SK-N-SH (cell line): ENCODE results near the gene ZSCAN22. TPM values are rescaled to one million over a fixed set of nuclear protein-coding genes. Genes with fewer than 3 reads are reported as not detected.

ENCODE experiments used
- CTCF ChIA-PET: fragments of 300-600, 350-600 bp; formaldehyde crosslinking; extraction: SDS; loops from one replicate; lab custom pipeline; 2021; lab: Yijun Ruan, JAX
- POLR2A ChIA-PET: fragments of 350-600 bp; sonication (Branson Sonifier 250); formaldehyde crosslinking; extraction: SDS; loops from one replicate; lab custom pipeline; 2020; ENCODE audit warnings: antibody characterized with exemption, inconsistent platforms; lab: Yijun Ruan, JAX
- DNase-seq: peaks from one replicate; pipeline ENCODE4 v3.0.0; 2012
- H2AFZ ChIP-seq: fragments of 200-600 bp; sonication (generic); 2 replicates; pipeline ENCODE4 v1.8.1; 2016; ENCODE audit warnings: antibody characterized with exemption, mild to moderate bottlenecking, low read depth
- H3F3A ChIP-seq: fragments of 200-600 bp; sonication (generic); replicated peaks from 2 replicates; pipeline ENCODE3; 2016; ENCODE audit warnings: antibody characterized with exemption, mild to moderate bottlenecking; ENCODE audit not compliant: insufficient read depth
- H3K27ac ChIP-seq, 2 experiments: fragments of 200-500 bp in 1 of 2; fragments of 200-600 bp in 1 of 2; sonication (Bioruptor generic) in 1 of 2; sonication (generic), shearing (Covaris generic) in 1 of 2; 2 replicates each; pipeline versions ENCODE4 v1.5.1 to v1.6.1; 2014 to 2016; ENCODE audit warnings: low read depth in 2 of 2, inconsistent platforms in 1 of 2, low read length in 1 of 2, mild to moderate bottlenecking in 1 of 2, mixed read lengths in 1 of 2
- H3K27me3 ChIP-seq: fragments of 200-600 bp; sonication (generic), shearing (Covaris generic); 2 replicates; pipeline ENCODE4 v1.6.1; 2016; ENCODE audit warnings: mixed run types; ENCODE audit not compliant: insufficient read depth
- H3K36me3 ChIP-seq, 2 experiments: fragments of 200-500 bp in 1 of 2; fragments of 200-600 bp in 1 of 2; sonication (Bioruptor generic) in 1 of 2; sonication (generic) in 1 of 2; replicated peaks in 1 of 2; 2 replicates each; pipeline versions ENCODE3 to v1.5.1; 2014 to 2016; ENCODE audit warnings: low read length in 1 of 2, mild to moderate bottlenecking in 1 of 2; ENCODE audit not compliant: insufficient read depth in 2 of 2, control insufficient read depth in 1 of 2
- H3K4me1 ChIP-seq, 2 experiments: fragments of 200-500 bp in 1 of 2; fragments of 200-600 bp in 1 of 2; sonication (Bioruptor generic) in 1 of 2; sonication (generic), shearing (Covaris generic) in 1 of 2; 2 replicates each; pipeline versions ENCODE4 v1.5.1 to v1.6.1; 2014 to 2016; ENCODE audit warnings: low read depth in 1 of 2, low read length in 1 of 2, mixed run types in 1 of 2; ENCODE audit not compliant: insufficient read depth in 2 of 2, control insufficient read depth in 1 of 2
- H3K4me2 ChIP-seq: fragments of 200-600 bp; sonication (generic), shearing (Covaris generic); 2 replicates; pipeline ENCODE4 v1.6.1; 2017; ENCODE audit warnings: mixed run types
- H3K4me3 ChIP-seq, 2 experiments: fragments of 200-500 bp in 1 of 2; fragments of 200-600 bp in 1 of 2; sonication (Bioruptor generic) in 1 of 2; sonication (generic), shearing (Covaris generic) in 1 of 2; 2 replicates each; pipeline versions ENCODE4 v1.5.1 to v1.8.1; 2014 to 2016; ENCODE audit warnings: low read depth in 2 of 2, inconsistent platforms in 1 of 2, low read length in 1 of 2, mild to moderate bottlenecking in 1 of 2, mixed read lengths in 1 of 2, moderate library complexity in 1 of 2
- H3K79me2 ChIP-seq: fragments of 200-600 bp; sonication (generic); 2 replicates; pipeline ENCODE4 v1.8.1; 2017; ENCODE audit warnings: mild to moderate bottlenecking; ENCODE audit not compliant: insufficient read depth
- H3K9ac ChIP-seq: fragments of 200-600 bp; sonication (generic); 2 replicates; pipeline ENCODE4 v1.6.1; 2017; ENCODE audit warnings: mixed run types
- H3K9me2 ChIP-seq: fragments of 200-600 bp; sonication (generic); 2 replicates; pipeline ENCODE4 v1.6.1; 2017; ENCODE audit warnings: mixed run types
- H3K9me3 ChIP-seq: fragments of 200-600 bp; sonication (generic); 2 replicates; pipeline ENCODE4 v1.6.1; 2017; ENCODE audit warnings: mixed run types, mild to moderate bottlenecking, moderate library complexity
- H4K20me1 ChIP-seq: fragments of 200-600 bp; sonication (generic); 2 replicates; pipeline ENCODE4 v1.6.1; 2017; ENCODE audit warnings: mild to moderate bottlenecking, mixed run types; ENCODE audit not compliant: insufficient read depth
- CHD2 ChIP-seq: fragments of 150-350 bp; IDR thresholded peaks from 2 replicates; pipeline ENCODE4 v1.6.1; 2018; ENCODE audit warnings: low read length; ENCODE audit not compliant: partially characterized antibody
- ELF1 ChIP-seq: IDR thresholded peaks from 2 replicates; pipeline ENCODE4 v1.4.0; 2012
- EP300 ChIP-seq, 2 experiments: IDR thresholded peaks; 2 replicates each; pipeline versions ENCODE4 v1.4.0 to v1.6.1; 2012; ENCODE audit warnings: borderline replicate concordance in 1 of 2, low read depth in 1 of 2, low read length in 1 of 2
- EZH2phosphoT487 ChIP-seq: fragments of 200-600 bp; sonication (generic); IDR thresholded peaks from 2 replicates; pipeline ENCODE4 v1.6.1; 2017; ENCODE audit warnings: low read depth, mixed run types, mild to moderate bottlenecking, antibody characterized with exemption, moderate library complexity, borderline replicate concordance
- FOXJ3 ChIP-seq: sonication (generic); formaldehyde crosslinking; IDR thresholded peaks from 2 replicates; pipeline ENCODE4 v1.5.1; 2020; ENCODE audit warnings: mild to moderate bottlenecking, missing genetic modification reagents
- GATA2 ChIP-seq: sonication (generic); formaldehyde crosslinking; IDR thresholded peaks from 2 replicates; pipeline ENCODE4 v1.5.0; 2020; ENCODE audit warnings: mild to moderate bottlenecking, missing genetic modification reagents
- MXI1 ChIP-seq: IDR thresholded peaks from 2 replicates; pipeline ENCODE4 v1.6.1; 2012; ENCODE audit warnings: mild to moderate bottlenecking, low read depth, low read length, improper control_type of control experiment
- NFIC ChIP-seq: IDR thresholded peaks from 2 replicates; pipeline ENCODE4 v1.4.0; 2012; ENCODE audit warnings: borderline replicate concordance
- NRF1 ChIP-seq: IDR thresholded peaks from 2 replicates; pipeline ENCODE4 v1.6.1; 2012; ENCODE audit warnings: low read depth, mild to moderate bottlenecking, low read length
- POLR2AphosphoS5 ChIP-seq: IDR thresholded peaks from 2 replicates; pipeline ENCODE4 v1.6.1; 2012; ENCODE audit warnings: low read depth, low read length
- RAD21 ChIP-seq: IDR thresholded peaks from 2 replicates; pipeline ENCODE4 v1.6.1; 2012; ENCODE audit warnings: mild to moderate bottlenecking, low read length
- RXRA ChIP-seq: IDR thresholded peaks from 2 replicates; pipeline ENCODE4 v1.4.0; 2012; ENCODE audit warnings: low read depth, mild to moderate bottlenecking, borderline replicate concordance
- SIN3A ChIP-seq: IDR thresholded peaks from 2 replicates; pipeline ENCODE4 v1.6.1; 2012; ENCODE audit warnings: low read depth, mild to moderate bottlenecking, low read length, moderate library complexity, borderline replicate concordance
- SMC3 ChIP-seq: IDR thresholded peaks from 2 replicates; pipeline ENCODE4 v1.6.1; 2012; ENCODE audit warnings: low read depth, low read length, improper control_type of control experiment
- YY1 ChIP-seq: IDR thresholded peaks from 2 replicates; pipeline ENCODE4 v1.4.0; 2012; ENCODE audit warnings: low read depth, mild to moderate bottlenecking
- WGBS: methylation state at CpG from one replicate; pipeline ENCODE4 v1.1.6; 2017; ENCODE audit warnings: low lambda C conversion rate; 5-methylcytosine and 5-hydroxymethylcytosine counted together
- polyA plus RNA-seq, 3 experiments: library from polyadenylated mRNA; depleted of rRNA; stranded (reverse); fragments of >200 nt; gene quantifications; 2 replicates each; pipeline ENCODE4 v1.2.3, GENCODE V29; 2012
- TF ChIP-seq, protein P1 (sequence below): IDR thresholded peaks from 2 replicates; pipeline ENCODE4 v1.4.0; 2012; ENCODE audit warnings: low read depth, borderline replicate concordance
- TF ChIP-seq, protein P2 (sequence below): IDR thresholded peaks from 2 replicates; pipeline ENCODE4 v1.4.0; 2012; ENCODE audit warnings: low read depth, borderline replicate concordance
- TF ChIP-seq, protein P3 (sequence below): fragments of 150-350 bp; IDR thresholded peaks from 2 replicates; pipeline ENCODE4 v1.6.1; 2017; ENCODE audit warnings: antibody characterized with exemption, low read length, low read depth, borderline replicate concordance
- TF ChIP-seq, protein P4 (sequence below): IDR thresholded peaks from 2 replicates; pipeline ENCODE4 v1.6.1; 2012; ENCODE audit warnings: mild to moderate bottlenecking, low read depth, low read length, moderate library complexity

Gene ZSCAN22
- polyA plus RNA-seq, 1 of the 3 experiments (the other 2 are of a cell fraction) = 2.3 TPM

DNA sequence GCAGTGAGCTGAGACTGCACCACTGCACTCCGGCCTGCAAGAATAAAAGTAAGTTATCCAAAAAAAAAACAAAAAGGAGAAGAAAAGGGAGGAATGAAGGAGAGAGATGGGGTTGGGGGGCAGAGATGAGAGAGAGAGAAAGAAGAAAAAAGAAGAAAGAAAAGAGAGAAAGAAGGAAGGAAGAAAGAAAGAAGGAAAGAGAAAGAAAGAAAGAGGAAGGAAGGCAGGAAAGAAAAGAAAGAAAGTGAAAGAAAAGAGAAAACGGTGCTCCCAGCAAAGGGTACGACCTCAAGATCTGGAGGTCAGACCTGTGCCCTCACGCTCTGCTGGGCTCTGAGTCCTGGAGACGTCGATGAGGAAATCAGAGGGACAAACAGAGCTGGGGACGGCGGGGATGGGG is 22.8 kb downstream of the ZSCAN22 start:
- Histone ChIP-seq H3K36me3 (peaks cover 2 to 12% of the 10 kb centered on the region in 2 experiments), H4K20me1 (no peaks in the 10 kb centered on the region), H3K4me3 (no peak overlapping the region), H3K4me1 (peaks cover 0 to 6% of the 10 kb centered on the region in 2 experiments; a peak in 2 of 4 replicates), H2AFZ (no peak overlapping the region), H3K4me2 (no peak overlapping the region), H3F3A (peaks cover 5% of the 10 kb centered on the region), H3K9me3 (no peaks in the 10 kb centered on the region), H3K27ac (no peak overlapping the region), H3K9me2 (no peaks in the 10 kb centered on the region), H3K79me2 (peaks cover 56% of the 10 kb centered on the region), H3K9ac (no peak overlapping the region), H3K27me3 (no peaks in the 10 kb centered on the region)
- no peak for TF ChIP-seq EZH2phosphoT487
- TF ChIP-seq, protein P1, sequence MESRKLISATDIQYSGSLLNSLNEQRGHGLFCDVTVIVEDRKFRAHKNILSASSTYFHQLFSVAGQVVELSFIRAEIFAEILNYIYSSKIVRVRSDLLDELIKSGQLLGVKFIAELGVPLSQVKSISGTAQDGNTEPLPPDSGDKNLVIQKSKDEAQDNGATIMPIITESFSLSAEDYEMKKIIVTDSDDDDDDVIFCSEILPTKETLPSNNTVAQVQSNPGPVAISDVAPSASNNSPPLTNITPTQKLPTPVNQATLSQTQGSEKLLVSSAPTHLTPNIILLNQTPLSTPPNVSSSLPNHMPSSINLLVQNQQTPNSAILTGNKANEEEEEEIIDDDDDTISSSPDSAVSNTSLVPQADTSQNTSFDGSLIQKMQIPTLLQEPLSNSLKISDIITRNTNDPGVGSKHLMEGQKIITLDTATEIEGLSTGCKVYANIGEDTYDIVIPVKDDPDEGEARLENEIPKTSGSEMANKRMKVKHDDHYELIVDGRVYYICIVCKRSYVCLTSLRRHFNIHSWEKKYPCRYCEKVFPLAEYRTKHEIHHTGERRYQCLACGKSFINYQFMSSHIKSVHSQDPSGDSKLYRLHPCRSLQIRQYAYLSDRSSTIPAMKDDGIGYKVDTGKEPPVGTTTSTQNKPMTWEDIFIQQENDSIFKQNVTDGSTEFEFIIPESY = no peak
- no peak for TF ChIP-seq SMC3
- TF ChIP-seq YY1 = no peak
- TF ChIP-seq EP300 (IDR thresholded peaks at IDR 0.05; ENCODE audit: borderline replicate concordance in 1 of 2, low read depth in 1 of 2, low read length in 1 of 2) = no peak
- TF ChIP-seq MXI1 = no peak
- TF ChIP-seq, protein P2, sequence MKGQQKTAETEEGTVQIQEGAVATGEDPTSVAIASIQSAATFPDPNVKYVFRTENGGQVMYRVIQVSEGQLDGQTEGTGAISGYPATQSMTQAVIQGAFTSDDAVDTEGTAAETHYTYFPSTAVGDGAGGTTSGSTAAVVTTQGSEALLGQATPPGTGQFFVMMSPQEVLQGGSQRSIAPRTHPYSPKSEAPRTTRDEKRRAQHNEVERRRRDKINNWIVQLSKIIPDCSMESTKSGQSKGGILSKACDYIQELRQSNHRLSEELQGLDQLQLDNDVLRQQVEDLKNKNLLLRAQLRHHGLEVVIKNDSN = no peak
- TF ChIP-seq GATA2 = no peak
- TF ChIP-seq POLR2AphosphoS5 = no peak
- TF ChIP-seq SIN3A = no peak
- TF ChIP-seq FOXJ3 (CRISPR knock-in tag) = no peak
- TF ChIP-seq, protein P3, sequence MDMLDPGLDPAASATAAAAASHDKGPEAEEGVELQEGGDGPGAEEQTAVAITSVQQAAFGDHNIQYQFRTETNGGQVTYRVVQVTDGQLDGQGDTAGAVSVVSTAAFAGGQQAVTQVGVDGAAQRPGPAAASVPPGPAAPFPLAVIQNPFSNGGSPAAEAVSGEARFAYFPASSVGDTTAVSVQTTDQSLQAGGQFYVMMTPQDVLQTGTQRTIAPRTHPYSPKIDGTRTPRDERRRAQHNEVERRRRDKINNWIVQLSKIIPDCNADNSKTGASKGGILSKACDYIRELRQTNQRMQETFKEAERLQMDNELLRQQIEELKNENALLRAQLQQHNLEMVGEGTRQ = no peak
- TF ChIP-seq, protein P4, sequence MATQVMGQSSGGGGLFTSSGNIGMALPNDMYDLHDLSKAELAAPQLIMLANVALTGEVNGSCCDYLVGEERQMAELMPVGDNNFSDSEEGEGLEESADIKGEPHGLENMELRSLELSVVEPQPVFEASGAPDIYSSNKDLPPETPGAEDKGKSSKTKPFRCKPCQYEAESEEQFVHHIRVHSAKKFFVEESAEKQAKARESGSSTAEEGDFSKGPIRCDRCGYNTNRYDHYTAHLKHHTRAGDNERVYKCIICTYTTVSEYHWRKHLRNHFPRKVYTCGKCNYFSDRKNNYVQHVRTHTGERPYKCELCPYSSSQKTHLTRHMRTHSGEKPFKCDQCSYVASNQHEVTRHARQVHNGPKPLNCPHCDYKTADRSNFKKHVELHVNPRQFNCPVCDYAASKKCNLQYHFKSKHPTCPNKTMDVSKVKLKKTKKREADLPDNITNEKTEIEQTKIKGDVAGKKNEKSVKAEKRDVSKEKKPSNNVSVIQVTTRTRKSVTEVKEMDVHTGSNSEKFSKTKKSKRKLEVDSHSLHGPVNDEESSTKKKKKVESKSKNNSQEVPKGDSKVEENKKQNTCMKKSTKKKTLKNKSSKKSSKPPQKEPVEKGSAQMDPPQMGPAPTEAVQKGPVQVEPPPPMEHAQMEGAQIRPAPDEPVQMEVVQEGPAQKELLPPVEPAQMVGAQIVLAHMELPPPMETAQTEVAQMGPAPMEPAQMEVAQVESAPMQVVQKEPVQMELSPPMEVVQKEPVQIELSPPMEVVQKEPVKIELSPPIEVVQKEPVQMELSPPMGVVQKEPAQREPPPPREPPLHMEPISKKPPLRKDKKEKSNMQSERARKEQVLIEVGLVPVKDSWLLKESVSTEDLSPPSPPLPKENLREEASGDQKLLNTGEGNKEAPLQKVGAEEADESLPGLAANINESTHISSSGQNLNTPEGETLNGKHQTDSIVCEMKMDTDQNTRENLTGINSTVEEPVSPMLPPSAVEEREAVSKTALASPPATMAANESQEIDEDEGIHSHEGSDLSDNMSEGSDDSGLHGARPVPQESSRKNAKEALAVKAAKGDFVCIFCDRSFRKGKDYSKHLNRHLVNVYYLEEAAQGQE = no peak
- TF ChIP-seq ELF1 = no peak
- TF ChIP-seq NFIC = no peak
- TF ChIP-seq RAD21 = no peak
- TF ChIP-seq NRF1 = no peak
- TF ChIP-seq RXRA = no peak
- TF ChIP-seq CHD2 = no peak
- CTCF ChIA-PET = no interaction called here
- no peak for DNase-seq
- POLR2A ChIA-PET = no interaction called here
- WGBS = 96% methylated on average over 8 of the region's 8 CpGs
